NCI-H526 (cell line): ENCODE data around the gene SLC30A5.

ENCODE experiments used
- DNase-seq, 2 experiments: peaks; one replicate each; lab custom pipeline; 2025; lab: John Stamatoyannopoulos, UW

Gene SLC30A5

GRCh38 chr5:69167929-69168328, 74.1 kb downstream of the SLC30A5 start:
- DNase-seq: no peak

- no peak for DNase-seq
These were observed 76.7 kb downstream of the SLC30A5 start for GRCh38 chr5:69170495-69170894.

- DNase-seq: no peak
These were observed 77.2 kb downstream of the SLC30A5 start for GRCh38 chr5:69170969-69171368.
